SIG-M5 treated with dmso at 0.1 percent for 504 hours (cell line): ENCODE results near the gene DNAAF8.

ENCODE experiments used
- DNase-seq: peaks from one replicate; lab custom pipeline; 2025; ENCODE audit not compliant: unreplicated experiment; lab: John Stamatoyannopoulos, UW

Gene DNAAF8

GRCh38 chr16:4750896-4751295 lies 16.6 kb downstream of the DNAAF8 start:
- no peak for DNase-seq

- no peak for DNase-seq
Observed at GRCh38 chr16:4752351-4753100, 18.2 kb downstream of the DNAAF8 start.

- DNase-seq = no peak
Observed at GRCh38 chr16:4753227-4753626, 18.9 kb downstream of the DNAAF8 start.

- DNase-seq = no peak
Observed at GRCh38 chr16:4754865-4755264, 20.5 kb downstream of the DNAAF8 start.

GRCh38 chr16:4755687-4756086 lies 21.4 kb downstream of the DNAAF8 start:
- no peak for DNase-seq

- no peak for DNase-seq
Observed at GRCh38 chr16:4760221-4760910, 26.0 kb downstream of the DNAAF8 start.

GRCh38 chr16:4762205-4762604 lies 27.9 kb downstream of the DNAAF8 start:
- no peak for DNase-seq

GRCh38 chr16:4763791-4764190 lies 29.5 kb downstream of the DNAAF8 start:
- no peak for DNase-seq

GRCh38 chr16:4765511-4766474 lies 31.5 kb downstream of the DNAAF8 start:
- no peak for DNase-seq

GRCh38 chr16:4766875-4767628 lies 32.7 kb downstream of the DNAAF8 start, which contains the start of gene ZNF500:
ZNF500 (minus strand) TSS chr16:4767162; CDS start chr16:4765978, 1,184 bp downstream.
- DNase-seq = peak; percentile 84

- peak; percentile 58 for DNase-seq
Observed at GRCh38 chr16:4767872-4768548, 33.7 kb downstream of the DNAAF8 start.

GRCh38 chr16:4768549-4769305 lies 34.4 kb downstream of the DNAAF8 start:
- peak; percentile 87 for DNase-seq

- DNase-seq = no peak
Observed at GRCh38 chr16:4769306-4769638, 34.9 kb downstream of the DNAAF8 start.

- DNase-seq = no peak
Observed at GRCh38 chr16:4771646-4772045, 37.3 kb downstream of the DNAAF8 start.

- DNase-seq = no peak
Observed at GRCh38 chr16:4772351-4772750, 38.0 kb downstream of the DNAAF8 start.

GRCh38 chr16:4775005-4775404 lies 40.7 kb downstream of the DNAAF8 start:
- DNase-seq = no peak

- no peak for DNase-seq
Observed at GRCh38 chr16:4776141-4776705, 41.9 kb downstream of the DNAAF8 start.

GRCh38 chr16:4777339-4778049 lies 43.2 kb downstream of the DNAAF8 start:
- no peak for DNase-seq

- no peak for DNase-seq
Observed at GRCh38 chr16:4778050-4778392, 43.7 kb downstream of the DNAAF8 start.
